DMS79 (cell line): ENCODE data around the gene CHST2.
"Not testable (repeated sequence)": the region's sequence is repeated elsewhere in the genome, so short reads cannot be mapped to it uniquely, and the experiment has no call there.

Source experiments
- DNase-seq: peaks from one replicate; lab custom pipeline; 2025; lab: John Stamatoyannopoulos, UW

The CHST2 gene

GRCh38 chr3:143134471-143134870 is 14.9 kb downstream of the CHST2 start:
- DNase-seq, result peak; percentile 56

GRCh38 chr3:143135150-143135549 is 15.6 kb downstream of the CHST2 start:
- DNase-seq, result no peak

- no peak for DNase-seq
Observed at GRCh38 chr3:143137435-143138036, 18.0 kb downstream of the CHST2 start.

- no peak for DNase-seq
Observed at GRCh38 chr3:143138953-143139352, 19.4 kb downstream of the CHST2 start.

GRCh38 chr3:143139762-143140161 is 20.2 kb downstream of the CHST2 start:
- DNase-seq, result no peak

GRCh38 chr3:143140550-143140949 is 21.0 kb downstream of the CHST2 start:
- no peak for DNase-seq

GRCh38 chr3:143142354-143142753 is 22.8 kb downstream of the CHST2 start:
- DNase-seq, result no peak

GRCh38 chr3:143145906-143146305 is 26.3 kb downstream of the CHST2 start:
- no peak for DNase-seq

- DNase-seq, result no peak
Observed at GRCh38 chr3:143146486-143147274, 27.1 kb downstream of the CHST2 start.

GRCh38 chr3:143147707-143148106 is 28.1 kb downstream of the CHST2 start:
- DNase-seq, result no peak

- DNase-seq, result no peak
Observed at GRCh38 chr3:143150071-143150470, 30.5 kb downstream of the CHST2 start.

GRCh38 chr3:143151004-143151731 is 31.6 kb downstream of the CHST2 start:
- no peak for DNase-seq

- no peak for DNase-seq
Observed at GRCh38 chr3:143152043-143152442, 32.5 kb downstream of the CHST2 start.

GRCh38 chr3:143155756-143156155 is 36.2 kb downstream of the CHST2 start:
- DNase-seq, result no peak

GRCh38 chr3:143158014-143158988 is 38.7 kb downstream of the CHST2 start:
- no peak for DNase-seq

GRCh38 chr3:143160437-143160836 is 40.9 kb downstream of the CHST2 start:
- no peak for DNase-seq

GRCh38 chr3:143163562-143164100 is 44.1 kb downstream of the CHST2 start:
- DNase-seq, result no peak

GRCh38 chr3:143165211-143165610 is 45.6 kb downstream of the CHST2 start:
- no peak for DNase-seq

- DNase-seq, result not testable (repeated sequence)
Observed at GRCh38 chr3:143165612-143166285, 46.2 kb downstream of the CHST2 start.

- DNase-seq, result no peak
Observed at GRCh38 chr3:143166376-143166775, 46.8 kb downstream of the CHST2 start.
